CD4-positive, alpha-beta T cell treated with Interferon alpha-2 for 1 hour (primary cell): Measurements from ENCODE around the gene TTC39C.
"Not testable (repeated sequence)": the region's sequence is repeated elsewhere in the genome, so short reads cannot be mapped to it uniquely, and the experiment has no call there.

Experiments
- DNase-seq, 2 donors: peaks; one replicate each; pipeline ENCODE4 v3.0.0-alpha.2; 2020 to 2022

Gene TTC39C

GRCh38 chr18:24138789-24139616 lies 124.4 kb downstream of the TTC39C start, which contains the start of gene CABYR:
CABYR (plus strand) TSS chr18:24139062; CDS start chr18:24143115, 4,053 bp downstream.
- peak; percentile 87 for DNase-seq

GRCh38 chr18:24140697-24141096 lies 126.1 kb downstream of the TTC39C start:
- DNase-seq: no peak

GRCh38 chr18:24142376-24142775 lies 127.8 kb downstream of the TTC39C start:
- no peak for DNase-seq

GRCh38 chr18:24149591-24149990 lies 135.0 kb downstream of the TTC39C start:
- DNase-seq: not testable (repeated sequence)

- DNase-seq: no peak
Measured at GRCh38 chr18:24153397-24153796, 138.8 kb downstream of the TTC39C start.

- no peak for DNase-seq
Measured at GRCh38 chr18:24157855-24158254, 143.3 kb downstream of the TTC39C start.

GRCh38 chr18:24160086-24160485 lies 145.5 kb downstream of the TTC39C start:
- no peak for DNase-seq

GRCh38 chr18:24161304-24161703 lies 146.8 kb downstream of the TTC39C start:
- DNase-seq: no peak

GRCh38 chr18:24168496-24168895 lies 153.9 kb downstream of the TTC39C start:
- no peak for DNase-seq

GRCh38 chr18:24170360-24170759 lies 155.8 kb downstream of the TTC39C start:
- peak in 1 of 2 donors; percentile 1 for DNase-seq

GRCh38 chr18:24173997-24174396 lies 159.4 kb downstream of the TTC39C start:
- DNase-seq: no peak

GRCh38 chr18:24176727-24177416 lies 162.3 kb downstream of the TTC39C start:
- peak; percentile 27 to 47 for DNase-seq

- no peak for DNase-seq
Measured at GRCh38 chr18:24177499-24178133, 163.1 kb downstream of the TTC39C start.

- DNase-seq: no peak
Measured at GRCh38 chr18:24180048-24180447, 165.5 kb downstream of the TTC39C start.

GRCh38 chr18:24181806-24182205 lies 167.3 kb downstream of the TTC39C start:
- DNase-seq: no peak
